Activated T-cell treated with anti-CD3 and anti-CD28 coated beads for 24 hours (primary cell): ENCODE measurements around the gene LRRC34.

Experiments
- DNase-seq: peaks from one replicate; pipeline ENCODE4 v3.0.0-alpha.2; 2020; ENCODE audit warnings: low read depth

LRRC34 gene

DNA sequence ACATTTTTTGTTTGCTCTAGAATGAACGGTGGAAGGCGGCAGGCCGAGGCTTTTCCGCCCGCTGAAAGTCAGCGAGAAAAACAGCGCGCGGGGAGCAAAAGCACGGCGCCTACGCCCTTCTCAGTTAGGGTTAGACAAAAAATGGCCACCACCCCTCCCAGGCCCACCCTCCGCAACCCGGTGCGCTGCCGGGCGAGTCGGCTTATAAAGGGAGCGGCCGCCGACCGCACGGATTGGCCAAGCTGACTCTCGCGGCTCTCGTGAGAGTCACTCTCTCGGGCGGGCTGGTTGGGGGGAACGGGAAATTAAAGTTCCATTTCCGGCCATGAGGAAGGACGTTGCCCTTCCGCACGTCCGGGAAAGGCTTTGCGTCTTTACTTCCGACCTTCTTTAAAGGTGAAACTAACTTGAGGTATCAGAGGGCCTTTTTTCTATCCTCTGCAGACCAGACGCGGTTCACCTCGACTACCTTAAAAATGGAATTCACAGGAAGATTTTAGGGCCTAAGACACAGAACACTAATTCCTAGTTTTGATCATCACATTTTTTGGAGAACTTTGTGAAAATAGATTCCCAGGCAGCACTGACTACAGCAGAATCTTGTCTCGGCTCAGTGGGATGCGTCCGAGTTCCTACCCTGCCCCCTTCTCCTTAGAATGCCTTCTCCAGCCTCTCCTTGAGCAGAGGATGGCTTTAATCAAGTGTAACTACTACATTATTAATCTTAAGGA lies 47.7 kb downstream of the LRRC34 start, which contains the start of gene TERC:
TSS of gene TERC (minus strand) at position 179 of the 731 bp plus-strand sequence.
- DNase-seq, result peak; percentile 89

DNA sequence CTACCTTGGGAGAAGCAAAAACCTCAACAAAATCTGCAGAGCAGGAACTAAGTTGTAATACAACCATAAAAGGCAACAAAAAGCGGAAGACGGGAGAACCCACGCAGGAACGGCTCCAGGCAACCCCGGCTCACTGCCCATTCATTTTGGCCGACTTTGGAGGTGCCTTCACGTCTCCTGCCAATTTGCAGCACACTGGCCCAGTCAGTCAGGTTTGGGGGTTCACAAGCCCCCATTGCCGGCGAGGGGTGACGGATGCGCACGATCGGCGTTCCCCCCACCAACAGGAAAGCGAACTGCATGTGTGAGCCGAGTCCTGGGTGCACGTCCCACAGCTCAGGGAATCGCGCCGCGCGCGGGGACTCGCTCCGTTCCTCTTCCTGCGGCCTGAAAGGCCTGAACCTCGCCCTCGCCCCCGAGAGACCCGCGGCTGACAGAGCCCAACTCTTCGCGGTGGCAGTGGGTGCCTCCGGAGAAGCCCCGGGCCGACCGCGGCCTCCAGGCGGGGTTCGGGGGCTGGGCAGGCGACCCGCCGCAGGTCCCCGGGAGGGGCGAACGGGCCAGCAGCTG lies 48.3 kb downstream of the LRRC34 start:
- DNase-seq, result peak; percentile 57

DNA sequence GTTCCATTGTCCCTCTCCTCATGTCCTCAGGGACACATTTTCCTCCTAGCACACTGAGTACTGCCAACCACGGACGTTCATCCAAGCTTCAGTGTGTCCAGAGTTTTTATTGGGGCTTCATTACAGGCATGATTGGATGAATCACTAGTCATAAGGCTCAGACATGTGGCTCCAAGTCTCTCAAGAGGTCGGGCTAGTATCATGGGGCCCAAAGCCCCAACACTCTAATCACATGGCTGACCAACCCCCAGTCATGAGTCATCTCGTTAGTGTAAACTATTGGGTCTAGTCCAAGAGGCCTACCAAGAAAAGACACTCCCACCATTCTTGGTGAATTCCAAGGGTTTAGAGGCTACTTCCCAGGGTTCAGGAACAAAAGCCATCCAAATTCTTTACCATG lies 52.2 kb downstream of the LRRC34 start:
- DNase-seq, result no peak

DNA sequence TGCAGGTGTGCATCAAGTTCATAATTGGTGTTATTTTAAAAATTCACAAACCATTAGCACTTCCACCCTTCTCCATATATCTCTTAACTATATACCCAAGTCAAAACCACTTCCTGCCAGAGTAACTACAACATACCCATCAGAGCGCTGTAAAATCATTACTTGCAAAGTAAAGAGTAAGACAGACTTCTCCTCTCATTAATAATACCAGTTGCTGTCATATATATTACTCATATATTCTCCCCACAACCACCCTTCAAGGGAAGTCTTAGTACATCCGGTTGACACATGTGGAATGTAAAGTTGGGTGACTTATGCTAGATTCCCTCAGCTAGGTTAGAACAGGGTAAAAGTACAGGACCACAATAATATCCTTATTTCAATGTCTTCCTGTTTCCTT lies 53.4 kb downstream of the LRRC34 start:
- no peak for DNase-seq

DNA sequence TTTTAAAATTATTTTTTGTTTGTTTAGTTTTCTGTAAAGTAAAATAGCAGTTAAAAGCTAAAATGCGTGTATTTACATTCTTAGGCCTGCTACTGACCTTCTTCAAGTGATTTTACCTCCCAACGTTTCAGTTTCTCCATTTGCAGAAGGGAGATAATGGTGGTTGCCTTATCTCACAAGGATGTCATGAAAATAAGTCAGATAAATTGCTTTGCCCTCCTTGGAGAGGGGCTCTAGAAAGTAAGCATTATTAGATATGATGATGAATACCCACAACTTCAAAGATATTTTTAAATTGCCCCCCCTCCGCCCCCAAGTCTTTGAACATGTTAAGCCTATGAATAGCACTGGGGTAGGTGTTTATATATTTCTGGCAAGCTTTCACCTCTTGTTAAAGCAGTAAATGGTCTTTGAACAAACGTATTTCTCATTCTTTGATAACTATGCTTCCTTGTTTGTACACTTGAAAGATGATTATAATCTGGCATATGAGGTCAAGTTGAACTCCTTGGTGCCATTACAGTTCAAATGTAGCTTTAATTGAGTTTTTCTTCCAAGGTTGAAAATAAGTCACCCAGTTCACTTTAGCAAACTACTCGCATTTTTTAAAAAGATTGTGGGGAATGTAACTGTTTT lies 54.2 kb downstream of the LRRC34 start:
- DNase-seq, result no peak

DNA sequence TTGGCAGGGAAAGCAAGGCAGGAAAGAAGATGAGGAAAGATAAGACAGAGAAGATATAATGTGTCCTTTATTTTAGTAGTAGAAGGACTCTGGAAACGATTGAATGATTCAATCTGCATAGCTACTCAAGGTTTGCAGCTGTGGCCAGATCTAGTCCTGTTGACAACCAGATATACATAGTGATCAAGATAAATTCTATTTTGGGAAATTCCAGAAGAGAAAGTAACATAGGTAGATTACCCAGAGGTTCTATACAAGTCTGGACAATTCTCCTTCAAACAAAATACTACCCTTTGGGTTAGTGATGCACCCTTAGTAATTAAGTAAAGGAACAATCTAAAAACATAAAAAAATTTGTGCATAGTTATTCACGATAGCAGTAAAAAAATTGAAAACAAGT lies 57.2 kb downstream of the LRRC34 start:
- no peak for DNase-seq

DNA sequence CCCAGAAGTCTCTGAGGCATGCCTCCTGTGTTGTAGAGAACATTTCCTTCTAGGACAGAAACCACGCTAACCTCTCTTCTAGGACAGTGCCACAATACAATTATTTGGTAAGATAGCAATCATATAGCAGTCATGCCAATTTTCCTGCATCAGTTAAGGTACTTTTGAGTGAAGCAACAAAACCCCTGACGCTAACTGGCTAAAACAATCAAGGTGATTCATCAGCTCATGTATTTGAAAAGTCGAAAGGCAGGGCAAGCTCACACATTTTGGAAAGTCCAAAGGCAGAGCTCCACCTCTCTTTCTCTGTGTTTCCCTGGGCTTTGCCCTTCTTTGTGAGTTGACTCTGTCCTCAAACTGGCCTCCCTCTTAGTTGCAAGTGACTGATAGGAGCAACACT lies 58.0 kb downstream of the LRRC34 start:
- DNase-seq, result no peak

DNA sequence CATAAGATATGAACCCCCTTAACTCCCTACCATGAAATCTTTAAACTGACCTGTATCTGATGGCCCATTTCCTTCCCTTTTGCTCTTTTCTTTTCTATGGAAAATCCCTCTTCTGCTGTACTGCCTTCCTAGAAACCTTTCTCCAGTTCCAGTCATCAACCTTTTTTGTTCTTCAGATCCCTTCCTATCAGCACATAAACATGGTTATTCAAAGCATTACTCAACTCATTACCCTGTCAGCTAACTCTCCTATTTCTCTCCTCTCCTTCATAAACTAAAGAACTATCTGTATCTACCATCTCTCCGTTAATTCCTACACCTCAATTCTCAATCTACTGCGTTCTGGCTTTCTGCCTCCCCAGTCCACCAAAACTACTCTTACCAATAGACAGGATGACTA lies 60.8 kb downstream of the LRRC34 start:
- DNase-seq, result no peak

DNA sequence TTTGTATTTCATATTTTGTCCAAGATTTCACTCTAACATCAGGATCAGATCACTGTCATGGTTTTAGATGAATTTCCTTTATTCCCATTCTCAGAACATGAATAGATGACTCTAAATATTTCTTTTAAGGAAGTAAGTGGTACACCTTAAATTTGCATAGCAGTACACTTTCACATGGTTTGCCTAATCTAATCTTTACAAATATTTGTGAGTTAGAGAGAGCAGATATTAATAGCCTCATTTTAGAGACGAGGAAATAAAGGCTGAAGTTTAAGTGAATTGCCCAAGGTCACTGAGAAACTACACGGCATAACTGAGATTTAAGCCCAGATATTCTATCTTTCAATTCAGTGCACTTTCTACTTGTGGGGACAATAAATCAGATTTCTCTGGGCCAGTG lies 62.0 kb downstream of the LRRC34 start:
- DNase-seq, result no peak

DNA sequence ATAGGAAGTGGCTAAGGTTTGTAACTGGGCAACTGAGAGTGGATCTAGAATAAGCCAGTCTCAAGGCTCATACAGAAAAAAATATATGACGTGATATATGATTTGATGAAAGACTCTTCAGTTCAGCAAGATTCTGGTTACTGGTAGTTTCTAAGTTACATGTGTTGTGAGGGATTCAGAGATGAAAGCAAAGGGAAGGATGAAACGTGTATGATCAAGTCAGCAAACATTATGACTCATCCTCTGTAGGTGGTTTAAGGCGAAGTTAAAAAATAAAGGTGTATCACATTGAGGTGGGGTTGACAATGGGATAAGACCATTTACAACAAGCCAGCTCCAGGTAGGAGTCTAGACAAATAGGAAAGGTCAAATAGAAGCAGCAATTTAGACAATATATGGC lies 64.0 kb downstream of the LRRC34 start:
- DNase-seq, result no peak

DNA sequence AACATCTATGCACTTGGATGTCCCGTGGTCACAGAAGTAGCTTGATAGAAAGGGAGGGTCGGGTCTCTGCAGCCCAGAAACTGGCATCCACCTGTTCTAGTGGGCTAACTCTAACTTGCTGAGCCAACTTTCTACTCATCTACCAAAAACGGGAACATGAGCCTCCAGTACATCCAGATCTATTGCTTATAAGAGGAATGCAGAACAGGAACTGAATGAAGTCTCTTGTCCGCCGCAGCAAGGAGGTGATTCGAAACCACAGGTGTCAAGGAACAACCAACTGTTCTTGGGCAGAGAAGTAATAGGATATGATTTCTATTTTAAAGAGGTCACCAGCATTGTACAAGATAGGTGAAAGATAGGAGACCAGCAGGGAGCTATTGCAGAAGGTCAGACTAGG lies 65.8 kb downstream of the LRRC34 start:
- DNase-seq, result no peak

DNA sequence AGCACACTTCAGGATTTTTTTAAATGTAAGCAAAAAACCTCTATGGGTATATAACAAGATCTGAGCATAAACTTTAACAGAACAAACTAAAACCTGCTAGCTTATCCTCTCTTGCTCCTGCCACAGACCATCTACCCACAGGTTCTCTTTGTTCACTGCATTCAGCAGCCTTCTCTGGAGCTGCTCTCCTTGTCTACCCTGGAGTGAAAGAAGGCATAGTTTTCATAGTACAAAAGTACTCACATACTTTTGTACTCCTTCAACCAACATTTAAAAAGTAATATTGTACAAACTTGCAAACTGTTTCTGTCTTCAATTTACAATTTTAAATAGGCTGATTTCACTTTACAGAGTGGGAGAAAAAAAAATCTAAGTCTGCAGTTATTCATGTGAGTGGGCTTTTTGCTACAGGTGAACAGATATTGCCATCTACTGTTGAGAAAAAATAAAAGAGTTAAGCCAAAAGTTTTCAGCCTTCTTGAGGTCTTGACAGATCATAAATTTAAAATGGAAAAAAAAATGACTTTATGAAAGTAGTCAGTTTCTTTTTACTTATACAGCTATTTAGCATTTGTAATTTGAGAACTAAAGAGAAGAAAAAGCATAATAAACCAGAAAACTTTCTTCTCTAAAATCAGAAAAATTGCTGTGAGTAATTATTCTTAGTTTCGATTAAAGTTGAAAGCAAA lies 68.2 kb downstream of the LRRC34 start:
- no peak for DNase-seq
